Psoas muscle (tissue), 8 donors: ENCODE measurements around the gene HMGN1. TPM values are rescaled to one million over a fixed set of nuclear protein-coding genes. Genes with fewer than 3 reads are reported as not detected.

Experiments
- ATAC-seq, 4 donors: fragments of 200-7000 bp; cut with Tn5 transposase; one replicate each; pipeline ENCODE4 v1.9.1; 2020; ENCODE audit warnings: moderate library complexity in 3 of 4, mild to moderate bottlenecking in 2 of 4
- DNase-seq, 2 donors: peaks; one replicate each; pipeline ENCODE4 v3.0.0-alpha.2; 2020
- H3K27ac ChIP-seq: fragments of 200-600 bp; one replicate; pipeline ENCODE4 v1.8.0; 2022
- H3K27me3 ChIP-seq, 3 donors: fragments of 200-600 bp in 1 of 3; one replicate each; pipeline versions ENCODE4 v1.6.1 to v1.8.0; 2013 to 2022; ENCODE audit warnings: low read length in 2 of 3, mild to moderate bottlenecking in 2 of 3, moderate library complexity in 1 of 3; ENCODE audit not compliant: insufficient read depth in 3 of 3
- H3K36me3 ChIP-seq, 2 donors: fragments of 200-600 bp in 1 of 2; one replicate each; pipeline versions ENCODE4 v1.6.1 to v1.8.0; 2013 to 2022; ENCODE audit warnings: low read depth in 1 of 2, mild to moderate bottlenecking in 1 of 2, moderate library complexity in 1 of 2; ENCODE audit not compliant: insufficient read depth in 1 of 2
- H3K4me1 ChIP-seq: fragments of 200-600 bp; one replicate; pipeline ENCODE4 v1.8.0; 2022
- H3K4me3 ChIP-seq: fragments of 200-600 bp; one replicate; pipeline ENCODE4 v1.8.0; 2022; ENCODE audit warnings: mild to moderate bottlenecking
- H3K9me3 ChIP-seq: fragments of 200-600 bp; one replicate; pipeline ENCODE4 v1.8.0; 2022
- CTCF ChIP-seq: fragments of 200-600 bp; IDR thresholded peaks from one replicate; pipeline ENCODE4 v1.8.0; 2022; ENCODE audit warnings: antibody characterized with exemption
- WGBS, 3 donors: extraction: QIAGEN DNeasy Blood & Tissue Kit; methylation state at CpG; one replicate each; pipeline versions ENCODE4 v1.1.6 to v1.1.7; 2013; 5-methylcytosine and 5-hydroxymethylcytosine counted together
- intact Hi-C, 2 donors: fragments of 100-400 bp; cut with DNase I; formaldehyde crosslinking; loops; one replicate each; pipeline versions ENCODE4 v1.11.0 to v1.14.2; 2022
- polyA plus RNA-seq, 3 donors: library from polyadenylated mRNA; stranded (reverse); fragments of 200-250 nt; gene quantifications; one replicate each; pipeline ENCODE4 v1.2.3, GENCODE V29; 2013
- total RNA-seq, 4 donors: library from RNA; stranded (reverse); fragmentation: NEBNext Ultra II Directional in 2 of 4; extraction: Animal tissue kit (Norgen Biotek cat#: 25700) in 2 of 4; gene quantifications; one replicate each; pipeline versions ENCODE4 v1.2.1 to v1.2.4, GENCODE V29; 2021 to 2023
- donor health status: healthy with polysubstance abuse.
- donor health status: DM: no; HTN: no; CAD: no; lungs with moderate emphysema.
- donor health status: Bipolar disorder and iron deficiency.
- donor health status: healthy.
- donor health status: DM: yes; HTN: yes; CAD: no.
- donor health status: DM: no; HTN: no; CAD: no.
- donor health status: DM: no; HTN: no; CAD: no.
- donor health status: DM: yes; HTN: yes; CAD: no.

Gene HMGN1
- total and polyA plus RNA-seq, 7 donors, result 13.9 to 37.2 (median 17.7) TPM

DNA sequence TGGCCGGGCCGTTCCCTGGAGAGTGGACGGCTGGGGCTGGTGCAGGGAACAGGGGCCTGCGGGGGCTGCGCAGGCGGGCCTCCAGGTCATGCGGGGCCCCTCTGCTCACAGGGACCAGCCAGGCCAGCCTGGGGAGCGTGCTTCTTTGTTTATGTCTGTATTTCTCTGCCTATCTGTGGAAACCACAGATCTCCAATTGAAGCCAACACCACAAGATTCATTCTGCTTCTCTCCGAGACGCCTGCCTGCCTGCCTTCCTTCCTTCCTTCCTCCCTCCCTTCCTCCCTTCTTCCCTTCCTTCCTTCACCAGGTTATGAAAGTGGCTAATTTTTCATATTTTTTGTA lies 39.9 kb upstream of the HMGN1 start:
- Histone ChIP-seq H3K4me3 (peak overlapping the region; percentile 65), H3K9me3 (no peaks in the 10 kb centered on the region)

DNA sequence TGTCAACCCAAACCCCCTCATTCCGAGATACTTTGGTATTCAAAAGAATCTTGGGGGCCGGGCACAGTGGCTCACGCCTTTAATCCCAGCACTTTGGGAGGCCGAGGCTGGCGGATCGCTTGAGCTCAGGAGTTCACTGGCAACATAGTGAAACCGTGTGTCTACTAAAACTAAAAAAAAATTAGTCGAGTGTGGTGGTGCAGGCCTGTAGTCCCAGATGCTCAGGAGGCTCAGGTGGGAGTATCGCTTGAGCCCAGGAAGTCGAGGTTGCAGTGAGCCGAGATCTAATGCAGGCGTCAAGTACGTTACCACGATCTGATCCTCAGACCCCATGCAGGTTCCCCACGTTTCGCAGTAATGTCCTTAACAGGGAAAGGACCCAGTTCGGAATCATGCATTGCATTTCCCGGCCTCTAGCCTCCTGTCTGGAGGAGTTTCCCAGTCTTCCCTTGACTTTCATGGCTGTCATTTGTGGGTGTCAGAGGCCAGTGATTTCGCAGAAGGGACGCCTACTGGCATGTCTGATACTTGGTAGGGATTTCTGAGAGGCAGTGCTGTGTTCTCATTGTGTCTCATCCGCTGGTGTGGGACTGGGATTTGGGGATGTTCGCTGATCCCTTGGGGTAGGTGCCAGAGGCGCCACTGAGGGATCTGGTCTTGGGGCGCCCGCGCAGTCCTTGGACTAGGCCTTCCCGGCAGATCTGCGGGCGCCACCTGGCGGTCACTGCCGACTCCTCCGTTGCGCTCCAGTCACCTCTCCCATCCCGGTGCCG lies 39.3 kb upstream of the HMGN1 start:
- Histone ChIP-seq H3K36me3 (peaks cover 3 to 28% of the 10 kb centered on the region in 2 donors), H3K4me3 (peak overlapping the region; percentile 65), H3K4me1 (peaks cover 18% of the 10 kb centered on the region), H3K9me3 (no peaks in the 10 kb centered on the region), H3K27me3 (no peaks in the 10 kb centered on the region), H3K27ac (peak overlapping the region; percentile 66)
- ATAC-seq, result peak; percentile 70 to 85 (median 80)
- WGBS, 3 donors, result 12 to 20% (median 12%) methylated on average over 31 to 35 of the region's 35 CpGs
- TF ChIP-seq CTCF, result peak; percentile 88
- peak; percentile 93 to 96 for DNase-seq
- intact Hi-C loops, result loop anchor here (2.0 to 10.0 kb wide), 6 partner anchors 36 to 203 kb away; partner anchors contain the start of genes HMGN1 (in 1 of the 2), LCA5L (in 1 of the 2) and PSMG1 (in 1 of the 2)

More for the DNA sequence above, 39.9 kb upstream of the HMGN1 start:
- no peak for ATAC-seq
- intact Hi-C loops, result loop anchor here (2.0 to 10.0 kb wide), 6 partner anchors 36 to 204 kb away; partner anchors contain the start of genes HMGN1 (in 1 of the 2), LCA5L (in 1 of the 2) and PSMG1 (in 1 of the 2)
- H3K27ac ChIP-seq, result no peak overlapping the region
- no peak for DNase-seq
- no peaks in the 10 kb centered on the region for H3K27me3 ChIP-seq
- peaks cover 18% of the 10 kb centered on the region for H3K4me1 ChIP-seq
- no peak for TF ChIP-seq CTCF
- WGBS, 3 donors, result 3 to 9% (median 4%) methylated on average over 9 to 10 of the region's 10 CpGs
- H3K36me3 ChIP-seq, result peaks cover 3 to 33% of the 10 kb centered on the region in 2 donors

DNA sequence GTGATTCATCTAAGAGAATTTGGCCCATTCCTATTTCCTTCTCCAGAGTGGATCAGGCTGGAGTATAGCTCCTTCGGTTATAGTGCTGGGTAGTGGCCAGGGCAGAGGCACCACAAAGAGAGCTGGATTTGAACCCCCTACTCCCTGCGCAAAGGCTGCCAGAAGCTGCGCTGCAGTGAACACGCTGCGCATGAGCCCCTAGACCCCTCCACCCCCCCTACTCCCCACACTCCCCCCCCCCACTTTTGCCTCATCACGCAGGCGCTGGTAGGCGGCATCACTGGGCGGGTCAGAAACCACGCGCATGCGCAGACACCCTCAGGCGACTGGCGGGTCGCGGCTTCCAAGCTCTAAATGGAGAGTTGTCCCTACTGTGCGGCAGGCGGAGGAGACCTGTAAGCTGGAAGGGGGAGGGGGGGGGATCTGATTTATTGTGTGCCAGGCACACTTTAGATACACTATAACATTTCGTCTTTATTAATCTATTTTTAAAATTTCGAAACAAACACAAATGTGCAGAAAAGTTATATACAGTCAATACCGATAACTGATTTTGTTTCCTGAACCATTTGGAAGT lies 38.7 kb upstream of the HMGN1 start:
- WGBS, 3 donors, result 6 to 18% (median 8%) methylated on average over 17 to 21 of the region's 21 CpGs
- TF ChIP-seq CTCF, result no peak

GRCh38 chr21:39386899-39387298 lies 38.0 kb upstream of the HMGN1 start:
- peak overlapping the region; percentile 66 for H3K27ac ChIP-seq
- H3K27me3 ChIP-seq, result no peaks in the 10 kb centered on the region
- intact Hi-C loops, result loop anchor here (5.0 to 10.0 kb wide), 4 partner anchors 35 to 202 kb away; partner anchors contain the start of genes LCA5L (in 1 of the 2) and PSMG1 (in 1 of the 2)
- no peaks in the 10 kb centered on the region for H3K9me3 ChIP-seq
- no peak for TF ChIP-seq CTCF
- no peak for ATAC-seq
- peaks cover under 1 to 18% of the 10 kb centered on the region in 2 donors for H3K36me3 ChIP-seq
- H3K4me1 ChIP-seq, result peaks cover 18% of the 10 kb centered on the region
- 94 to 95% (median 94%) methylated on average over 11 of the region's 11 CpGs for WGBS, 3 donors
- peak overlapping the region; percentile 65 for H3K4me3 ChIP-seq
- DNase-seq, result no peak

More for the DNA sequence above, 38.7 kb upstream of the HMGN1 start:
- Histone ChIP-seq H3K9me3 (no peaks in the 10 kb centered on the region), H3K4me3 (peak overlapping the region; percentile 65), H3K4me1 (peaks cover 18% of the 10 kb centered on the region), H3K27me3 (no peaks in the 10 kb centered on the region), H3K27ac (peak overlapping the region; percentile 66), H3K36me3 (peaks cover 3 to 24% of the 10 kb centered on the region in 2 donors)
- intact Hi-C loops, result loop anchor here (2.0 to 10.0 kb wide), 6 partner anchors 35 to 203 kb away; partner anchors contain the start of genes HMGN1 (in 1 of the 2), LCA5L (in 1 of the 2) and PSMG1 (in 1 of the 2)
- ATAC-seq (peak; percentile 66 to 83 (median 70)), DNase-seq (peak; percentile 92 to 96)
